ENCODE results near the gene MAP3K10. TPM values are rescaled to one million over a fixed set of nuclear protein-coding genes. Genes with fewer than 3 reads are reported as not detected.

Gene MAP3K10
- total RNA-seq, 1 experiment from 2014 or later = 11.8 TPM

DNA sequence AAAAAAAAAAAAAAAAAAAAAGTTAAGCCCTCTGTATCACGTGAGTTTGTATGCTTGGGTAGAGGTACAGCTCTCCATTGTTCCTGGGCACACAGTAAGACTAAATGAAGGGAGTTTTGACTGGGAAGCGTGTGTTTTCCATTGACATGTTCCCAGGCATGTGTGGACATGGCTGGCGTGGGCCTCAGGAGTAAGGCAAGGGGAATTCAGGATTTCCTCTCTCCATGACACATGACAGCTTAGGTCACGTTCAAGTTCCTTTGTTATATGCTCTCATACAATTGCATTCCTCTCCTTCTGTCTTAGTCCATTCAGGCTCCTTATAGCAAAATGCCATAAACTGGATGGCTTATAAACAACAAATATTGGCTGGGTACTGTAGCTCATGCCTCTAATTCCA, 17.1 kb upstream of the MAP3K10 start:
- H3K9me3 ChIP-seq = peaks cover 5% of the 10 kb centered on the region
- intact Hi-C loops (cut with micrococcal nuclease; ENCODE audit: unreplicated experiment) = no loop called here
- no peak for DNase-seq
- ChIA-PET POLR2A (interaction anchor here (0.6 kb wide), 1 partner anchor 8 kb away, joined by 9 read pairs; no protein-coding TSS in a partner anchor), CTCF (interaction anchor here (2.7 kb wide), 1 partner anchor 43 kb away, joined by 7 read pairs; no protein-coding TSS in a partner anchor)
- peaks cover 3% of the 10 kb centered on the region for H3K27me3 Mint-ChIP-seq (ENCODE audit: insufficient read depth, unreplicated experiment)
- H3K4me3 Mint-ChIP-seq (ENCODE audit: unreplicated experiment) = no peak overlapping the region
- H3K36me3 ChIP-seq (ENCODE audit: control insufficient read depth, insufficient read depth, low read length) = no peaks in the 10 kb centered on the region
- H3K27me3 ChIP-seq (replicated peaks; ENCODE audit: control insufficient read depth, insufficient read depth, low read length) = no peaks in the 10 kb centered on the region
- H3K4me3 ChIP-seq (ENCODE audit: low read depth, low read length) = no peak overlapping the region
- no peaks in the 10 kb centered on the region for H3K4me1 ChIP-seq
- BruUV-seq (replicated peaks) = no TSS peak
- no peaks in the 10 kb centered on the region for H3K36me3 Mint-ChIP-seq (ENCODE audit: insufficient read depth, unreplicated experiment)
- no peak overlapping the region for H3K27ac Mint-ChIP-seq (ENCODE audit: unreplicated experiment)
- TF ChIP-seq, protein P1, sequence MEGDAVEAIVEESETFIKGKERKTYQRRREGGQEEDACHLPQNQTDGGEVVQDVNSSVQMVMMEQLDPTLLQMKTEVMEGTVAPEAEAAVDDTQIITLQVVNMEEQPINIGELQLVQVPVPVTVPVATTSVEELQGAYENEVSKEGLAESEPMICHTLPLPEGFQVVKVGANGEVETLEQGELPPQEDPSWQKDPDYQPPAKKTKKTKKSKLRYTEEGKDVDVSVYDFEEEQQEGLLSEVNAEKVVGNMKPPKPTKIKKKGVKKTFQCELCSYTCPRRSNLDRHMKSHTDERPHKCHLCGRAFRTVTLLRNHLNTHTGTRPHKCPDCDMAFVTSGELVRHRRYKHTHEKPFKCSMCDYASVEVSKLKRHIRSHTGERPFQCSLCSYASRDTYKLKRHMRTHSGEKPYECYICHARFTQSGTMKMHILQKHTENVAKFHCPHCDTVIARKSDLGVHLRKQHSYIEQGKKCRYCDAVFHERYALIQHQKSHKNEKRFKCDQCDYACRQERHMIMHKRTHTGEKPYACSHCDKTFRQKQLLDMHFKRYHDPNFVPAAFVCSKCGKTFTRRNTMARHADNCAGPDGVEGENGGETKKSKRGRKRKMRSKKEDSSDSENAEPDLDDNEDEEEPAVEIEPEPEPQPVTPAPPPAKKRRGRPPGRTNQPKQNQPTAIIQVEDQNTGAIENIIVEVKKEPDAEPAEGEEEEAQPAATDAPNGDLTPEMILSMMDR (IDR thresholded peaks at IDR 0.05; ENCODE audit: insufficient read depth in 1 of 2, low read depth in 1 of 2, low read length in 1 of 2, severe bottlenecking in 1 of 2, unreplicated experiment in 1 of 2) = no peak
- peaks cover 12% of the 10 kb centered on the region for H3K9me3 Mint-ChIP-seq (ENCODE audit: unreplicated experiment)
- H3K4me1 Mint-ChIP-seq (ENCODE audit: low read depth, unreplicated experiment) = no peaks in the 10 kb centered on the region

DNA sequence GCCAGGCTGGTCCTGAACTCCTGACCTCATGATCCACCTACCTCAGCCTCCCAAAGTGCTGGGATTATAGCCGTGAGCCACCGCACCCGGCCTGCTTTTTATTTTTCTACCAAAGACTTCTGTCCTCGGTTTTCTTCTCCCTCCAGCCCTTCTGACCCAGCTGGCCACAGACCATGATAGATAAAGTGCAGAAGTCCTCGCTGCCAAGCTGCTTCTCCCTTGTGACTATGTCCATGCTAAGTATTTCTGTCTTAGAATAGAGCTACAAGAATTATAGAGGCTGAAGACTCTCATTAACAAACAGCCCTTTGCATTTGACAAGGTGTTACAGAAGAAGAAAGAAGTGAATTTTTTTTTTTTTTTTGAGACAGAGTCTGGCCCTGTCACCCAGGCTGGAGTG, 15.4 kb upstream of the MAP3K10 start:
- H3K27ac Mint-ChIP-seq (ENCODE audit: unreplicated experiment) = no peak overlapping the region

DNA sequence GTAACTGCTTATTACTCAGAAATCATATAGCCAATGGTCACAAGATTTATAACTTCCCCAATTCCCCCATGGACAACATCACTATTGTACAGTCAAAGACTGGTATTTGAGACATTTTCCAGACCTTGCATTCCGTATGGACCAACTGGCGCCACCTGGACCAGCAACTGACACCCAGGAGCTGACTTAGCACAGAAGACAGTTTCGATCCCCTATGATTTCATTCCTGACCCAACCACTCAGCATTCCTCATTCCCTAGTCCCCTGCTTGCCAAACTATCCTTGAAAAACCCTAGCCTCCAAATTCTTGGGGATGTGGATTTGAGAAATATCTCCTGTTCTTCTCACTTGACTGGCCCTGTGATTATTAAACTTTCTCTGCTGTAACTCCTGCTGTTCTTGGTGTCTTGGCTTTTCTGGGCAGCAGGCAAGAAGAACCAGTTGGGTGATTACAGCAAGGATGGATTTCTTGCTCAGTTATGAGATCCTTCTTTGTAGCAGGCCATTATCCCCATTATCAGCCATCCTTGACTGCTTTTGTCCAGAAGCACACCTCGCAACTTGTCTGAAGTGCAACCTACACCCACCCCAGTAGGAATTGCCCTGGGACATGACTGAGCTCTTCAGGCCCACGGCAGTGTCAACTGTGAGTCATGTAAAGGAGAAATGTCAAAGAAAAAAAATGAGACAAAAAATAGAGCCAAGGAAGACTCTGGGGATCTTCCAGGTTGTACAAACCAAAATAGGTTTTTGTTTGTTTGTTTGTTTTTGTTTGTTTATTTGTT, 13.7 kb upstream of the MAP3K10 start:
- Histone ChIP-seq H3K9me3 (peaks cover 5% of the 10 kb centered on the region), H3K36me3 (ENCODE audit: control insufficient read depth, insufficient read depth, low read length) (no peaks in the 10 kb centered on the region), H3K4me1 (no peaks in the 10 kb centered on the region), H3K27me3 (replicated peaks; ENCODE audit: control insufficient read depth, insufficient read depth, low read length) (no peaks in the 10 kb centered on the region; the same call in 1 of the 2 replicates), H3K4me3 (ENCODE audit: low read depth, low read length) (no peak overlapping the region)
- no peaks in the 10 kb centered on the region for H3K36me3 Mint-ChIP-seq (ENCODE audit: insufficient read depth, unreplicated experiment)
- peaks cover 14% of the 10 kb centered on the region for H3K27me3 Mint-ChIP-seq (ENCODE audit: insufficient read depth, unreplicated experiment)
- no TSS peak for BruUV-seq (replicated peaks)
- DNase-seq = no peak
- no peak overlapping the region for H3K27ac Mint-ChIP-seq (ENCODE audit: unreplicated experiment)
- POLR2A ChIA-PET = no interaction called here
- TF ChIP-seq, protein P1 (IDR thresholded peaks at IDR 0.05; ENCODE audit: insufficient read depth in 1 of 2, low read depth in 1 of 2, low read length in 1 of 2, severe bottlenecking in 1 of 2, unreplicated experiment in 1 of 2) = no peak
- intact Hi-C loops (cut with micrococcal nuclease; ENCODE audit: unreplicated experiment) = no loop called here
- H3K4me1 Mint-ChIP-seq (ENCODE audit: low read depth, unreplicated experiment) = no peaks in the 10 kb centered on the region
- CTCF ChIA-PET = no interaction called here
- no peak overlapping the region for H3K4me3 Mint-ChIP-seq (ENCODE audit: unreplicated experiment)
- peaks cover 12% of the 10 kb centered on the region for H3K9me3 Mint-ChIP-seq (ENCODE audit: unreplicated experiment)

More for the DNA sequence above, 15.4 kb upstream of the MAP3K10 start:
- Mint-ChIP-seq H3K27me3 (ENCODE audit: insufficient read depth, unreplicated experiment) (peaks cover 14% of the 10 kb centered on the region), H3K4me1 (ENCODE audit: low read depth, unreplicated experiment) (no peaks in the 10 kb centered on the region), H3K9me3 (ENCODE audit: unreplicated experiment) (peaks cover 12% of the 10 kb centered on the region), H3K4me3 (ENCODE audit: unreplicated experiment) (no peak overlapping the region), H3K36me3 (ENCODE audit: insufficient read depth, unreplicated experiment) (no peaks in the 10 kb centered on the region)
- Histone ChIP-seq H3K4me1 (no peaks in the 10 kb centered on the region), H3K4me3 (ENCODE audit: low read depth, low read length) (no peak overlapping the region), H3K27me3 (replicated peaks; ENCODE audit: control insufficient read depth, insufficient read depth, low read length) (no peaks in the 10 kb centered on the region; the same call in 1 of the 2 replicates), H3K9me3 (peaks cover 5% of the 10 kb centered on the region), H3K36me3 (ENCODE audit: control insufficient read depth, insufficient read depth, low read length) (no peaks in the 10 kb centered on the region)
- intact Hi-C loops (cut with micrococcal nuclease; ENCODE audit: unreplicated experiment) = no loop called here
- BruUV-seq (replicated peaks) = no TSS peak
- TF ChIP-seq, protein P1 (IDR thresholded peaks at IDR 0.05; ENCODE audit: insufficient read depth in 1 of 2, low read depth in 1 of 2, low read length in 1 of 2, severe bottlenecking in 1 of 2, unreplicated experiment in 1 of 2) = no peak
- ChIA-PET POLR2A (no interaction called here), CTCF (interaction anchor here (2.7 kb wide), 1 partner anchor 41 kb away, joined by 7 read pairs; no protein-coding TSS in a partner anchor)
- DNase-seq = no peak

Measured in Caco-2 (cell line).